HepG2 (cell line): ENCODE measurements around the gene MVK. TPM values are rescaled to one million over a fixed set of nuclear protein-coding genes. Genes with fewer than 3 reads are reported as not detected.

Experiments used
- ATAC-seq: fragments of 200-7000 bp; cut with Tn5 transposase; 3 replicates; pipeline ENCODE4 v1.9.1; 2020; ENCODE audit warnings: mild to moderate bottlenecking, moderate library complexity
- BruUV-seq: library from RNA; stranded (reverse); fragments of 400-500 nt; replicated peaks from 2 replicates; lab custom pipeline; 2021; lab: Mats Ljungman, UMichigan
- CTCF ChIA-PET: fragments of 300-600 bp; formaldehyde crosslinking; extraction: SDS; loops from one replicate; lab custom pipeline; 2021; ENCODE audit warnings: low total read pairs, inconsistent platforms, low intra/inter-chr PET ratio; lab: Yijun Ruan, JAX
- POLR2A ChIA-PET: fragments of 350-600 bp; sonication (Branson Sonifier 250); formaldehyde crosslinking; loops from one replicate; lab custom pipeline; 2020; ENCODE audit warnings: antibody characterized with exemption, inconsistent platforms; lab: Yijun Ruan, JAX
- DNase-seq: peaks from one replicate; pipeline ENCODE4 v3.0.0-alpha.2; 2015; ENCODE audit warnings: low spot score
- FAIRE-seq: peaks from 3 replicates; lab custom pipeline; 2011; peaks lifted over from hg19 to GRCh38; lab: Jason Lieb, UNC
- H2AFZ ChIP-seq: one replicate; pipeline ENCODE4 v1.6.1; 2011; ENCODE audit warnings: low read length, inconsistent platforms
- H3K27ac ChIP-seq: fragments of 300-600 bp; 3 replicates; pipeline ENCODE4 v1.8.0; 2011; ENCODE audit warnings: mixed run types, mild to moderate bottlenecking, mixed read lengths, low read length, inconsistent platforms; ENCODE audit not compliant: insufficient read depth; ENCODE audit errors: extremely low read length
- H3K27me3 ChIP-seq, 2 experiments: fragments of 200-600 bp in 1 of 2; 2 replicates in 1 of 2; 3 replicates in 1 of 2; pipeline versions ENCODE4 v1.6.0 to v1.8.0; 2011; ENCODE audit warnings: low read length in 2 of 2, mild to moderate bottlenecking in 2 of 2, moderate library complexity in 2 of 2, inconsistent platforms in 1 of 2; ENCODE audit not compliant: insufficient read depth in 2 of 2, control insufficient read depth in 1 of 2
- H3K36me3 ChIP-seq, 2 experiments: fragments of 200-600 bp in 1 of 2; replicated peaks in 1 of 2; 2 replicates in 1 of 2; 3 replicates in 1 of 2; pipeline versions ENCODE4 v1.5.1 to v1.8.0; 2011; ENCODE audit warnings: low read length in 2 of 2, inconsistent platforms in 1 of 2; ENCODE audit not compliant: insufficient read depth in 2 of 2, control insufficient read depth in 1 of 2
- H3K4me1 ChIP-seq: 2 replicates; pipeline ENCODE4 v1.5.1; 2012; ENCODE audit warnings: low read length, inconsistent platforms; ENCODE audit not compliant: insufficient read depth
- H3K4me2 ChIP-seq: 2 replicates; pipeline ENCODE4 v1.6.0; 2011; ENCODE audit warnings: low read depth, low read length, inconsistent platforms
- H3K4me3 ChIP-seq, 3 experiments: fragments of 200-600 bp in 1 of 3; sonication (generic), shearing (Covaris generic) in 1 of 3; replicated peaks in 1 of 3; 2 replicates each; pipeline ENCODE4 v1.5.1; 2011 to 2016; ENCODE audit warnings: low read length in 3 of 3, inconsistent platforms in 2 of 3, low read depth in 2 of 3, mild to moderate bottlenecking in 2 of 3, control low read depth in 1 of 3, mixed read lengths in 1 of 3; ENCODE audit not compliant: insufficient read depth in 1 of 3
- H3K79me2 ChIP-seq: one replicate; pipeline ENCODE4 v1.6.1; 2011; ENCODE audit warnings: low read length, inconsistent platforms; ENCODE audit not compliant: insufficient read depth
- H3K9ac ChIP-seq: 2 replicates; pipeline ENCODE4 v1.6.0; 2011; ENCODE audit warnings: mild to moderate bottlenecking, low read depth, low read length, inconsistent platforms; ENCODE audit not compliant: insufficient read depth
- H3K9me3 ChIP-seq: 2 replicates; pipeline ENCODE4 v1.5.1; 2012; ENCODE audit warnings: mild to moderate bottlenecking, low read length
- H4K20me1 ChIP-seq: 2 replicates; pipeline ENCODE4 v1.6.0; 2011; ENCODE audit warnings: inconsistent platforms, mild to moderate bottlenecking, low read length, moderate library complexity; ENCODE audit not compliant: insufficient read depth
- ARID5B ChIP-seq: IDR thresholded peaks from 2 replicates; pipeline ENCODE4 v1.4.0; 2020; ENCODE audit warnings: mild to moderate bottlenecking, missing genetic modification reagents
- CBX2 ChIP-seq, 2 experiments: fragments of 200-600 bp in 1 of 2; sonication (generic); formaldehyde crosslinking in 1 of 2; IDR thresholded peaks; 2 replicates each; pipeline versions ENCODE4 v1.7.0 to v1.8.1; 2018 to 2022; ENCODE audit warnings: low read depth in 2 of 2, low read length in 1 of 2, mild to moderate bottlenecking in 1 of 2, missing genetic modification reagents in 1 of 2
- DNMT3B ChIP-seq: conservative IDR thresholded peaks from 2 replicates; pipeline ENCODE4 v1.6.1; 2016; ENCODE audit warnings: missing biosample characterization, control low read depth
- EHMT2 ChIP-seq: fragments of 200-600 bp; sonication (generic); IDR thresholded peaks from 2 replicates; pipeline ENCODE4 v1.7.0; 2017; ENCODE audit warnings: antibody characterized with exemption, low read depth, low read length, borderline replicate concordance
- HMG20A ChIP-seq: IDR thresholded peaks from 2 replicates; pipeline ENCODE4 v1.6.1; 2016; ENCODE audit warnings: borderline replicate concordance
- ISL2 ChIP-seq: sonication (generic); formaldehyde crosslinking; IDR thresholded peaks from 2 replicates; pipeline ENCODE4 v1.5.0; 2020; ENCODE audit warnings: missing genetic modification reagents
- MIER2 ChIP-seq: IDR thresholded peaks from 2 replicates; pipeline ENCODE4 v1.6.1; 2016; ENCODE audit warnings: missing biosample characterization, missing genetic modification reagents
- NR0B2 ChIP-seq: sonication (generic); formaldehyde crosslinking; IDR thresholded peaks from 2 replicates; pipeline ENCODE4 v1.4.0; 2020; ENCODE audit warnings: mild to moderate bottlenecking, missing genetic modification reagents
- SAFB2 ChIP-seq: sonication (generic); formaldehyde crosslinking; IDR thresholded peaks from 2 replicates; pipeline ENCODE4 v1.5.1; 2020; ENCODE audit warnings: missing genetic modification reagents, low read depth, mild to moderate bottlenecking, borderline replicate concordance
- SMC3 ChIP-seq: IDR thresholded peaks from 2 replicates; pipeline ENCODE4 v1.6.1; 2011; ENCODE audit warnings: low read length, improper control_type of control experiment
- ZNF331 ChIP-seq: sonication (generic); formaldehyde crosslinking; IDR thresholded peaks from 2 replicates; pipeline ENCODE4 v1.4.0; 2020; ENCODE audit warnings: missing genetic modification reagents
- ZNF530 ChIP-seq: sonication (generic); formaldehyde crosslinking; IDR thresholded peaks from 2 replicates; pipeline ENCODE4 v1.5.0; 2020; ENCODE audit warnings: low read depth, mild to moderate bottlenecking, missing genetic modification reagents
- ZNF629 ChIP-seq: sonication (generic); formaldehyde crosslinking; conservative IDR thresholded peaks from 2 replicates; pipeline ENCODE4 v1.5.0; 2020; ENCODE audit warnings: missing genetic modification reagents
- WGBS: methylation state at CpG from one replicate; pipeline ENCODE4 v1.1.6; 2017; ENCODE audit warnings: low lambda C conversion rate; 5-methylcytosine and 5-hydroxymethylcytosine counted together
- in situ Hi-C: cut with HindIII; loops from 2 replicates; pipeline ENCODE4 v1.10.0; 2017; ENCODE audit warnings: low pct_unique_long_range_greater_than_20kb; ENCODE audit not compliant: extremely low pct_ligation_motif_present
- intact Hi-C: fragments of 100-400 bp; cut with micrococcal nuclease; formaldehyde crosslinking; loops from one replicate; pipeline ENCODE4 v1.10.0; 2022; ENCODE audit not compliant: unreplicated experiment
- polyA plus RNA-seq, 8 experiments: library from polyadenylated mRNA; depleted of rRNA in 3 of 8; stranded (reverse) in 7 of 8; unstranded in 1 of 8; fragments of >200 nt; fragmentation: Illumina TruSeq in 4 of 8; extraction: Trizol in 4 of 8; gene quantifications; 2 replicates each; pipeline versions ENCODE4 v1.2.1 to v1.2.3, GENCODE V29; 2011 to 2016; ENCODE audit warnings: low read depth in 4 of 8, missing spikeins in 1 of 8, mixed read lengths in 1 of 8; ENCODE audit not compliant: insufficient read depth in 1 of 8
- total RNA-seq, 5 experiments: library from RNA; depleted of rRNA; stranded (reverse); fragments of >200 nt; fragmentation: Illumina TruSeq; extraction: Trizol; gene quantifications; 2 replicates each; pipeline ENCODE4 v1.2.3, GENCODE V29; 2016; ENCODE audit warnings: low read depth in 1 of 5
- TF ChIP-seq, protein P1 (sequence below): sonication (generic); formaldehyde crosslinking; IDR thresholded peaks from 2 replicates; pipeline ENCODE4 v1.4.0; 2020; ENCODE audit warnings: missing genetic modification reagents, mild to moderate bottlenecking, borderline replicate concordance

Gene MVK
- total and polyA plus RNA-seq, 2 of the 13 experiments (the other 11 are each of a cell fraction or from before 2014, with no cell fraction given): 11.6 to 66.9 TPM

GRCh38 chr12:109567296-109567695 lies 6.3 kb upstream of the MVK start:
- in situ Hi-C loops: no loop called here
- no peak overlapping the region for H3K4me3 ChIP-seq

GRCh38 chr12:109567967-109568366 lies 5.6 kb upstream of the MVK start:
- BruUV-seq: no TSS peak
- FAIRE-seq (no peak), DNase-seq (no peak), ATAC-seq (no peak)
- TF ChIP-seq NR0B2 (CRISPR knock-in tag) (no peak), ZNF331 (no peak), CBX2 (IDR thresholded peaks at IDR 0.05; ENCODE audit: low read depth, low read length) (no peak), CBX2 (CRISPR knock-in tag; IDR thresholded peaks at IDR 0.05; ENCODE audit: low read depth) (no peak), EHMT2 (no peak), SMC3 (no peak), ARID5B (CRISPR knock-in tag) (no peak), MIER2 (CRISPR knock-in tag) (no peak)
- TF ChIP-seq, protein P1, sequence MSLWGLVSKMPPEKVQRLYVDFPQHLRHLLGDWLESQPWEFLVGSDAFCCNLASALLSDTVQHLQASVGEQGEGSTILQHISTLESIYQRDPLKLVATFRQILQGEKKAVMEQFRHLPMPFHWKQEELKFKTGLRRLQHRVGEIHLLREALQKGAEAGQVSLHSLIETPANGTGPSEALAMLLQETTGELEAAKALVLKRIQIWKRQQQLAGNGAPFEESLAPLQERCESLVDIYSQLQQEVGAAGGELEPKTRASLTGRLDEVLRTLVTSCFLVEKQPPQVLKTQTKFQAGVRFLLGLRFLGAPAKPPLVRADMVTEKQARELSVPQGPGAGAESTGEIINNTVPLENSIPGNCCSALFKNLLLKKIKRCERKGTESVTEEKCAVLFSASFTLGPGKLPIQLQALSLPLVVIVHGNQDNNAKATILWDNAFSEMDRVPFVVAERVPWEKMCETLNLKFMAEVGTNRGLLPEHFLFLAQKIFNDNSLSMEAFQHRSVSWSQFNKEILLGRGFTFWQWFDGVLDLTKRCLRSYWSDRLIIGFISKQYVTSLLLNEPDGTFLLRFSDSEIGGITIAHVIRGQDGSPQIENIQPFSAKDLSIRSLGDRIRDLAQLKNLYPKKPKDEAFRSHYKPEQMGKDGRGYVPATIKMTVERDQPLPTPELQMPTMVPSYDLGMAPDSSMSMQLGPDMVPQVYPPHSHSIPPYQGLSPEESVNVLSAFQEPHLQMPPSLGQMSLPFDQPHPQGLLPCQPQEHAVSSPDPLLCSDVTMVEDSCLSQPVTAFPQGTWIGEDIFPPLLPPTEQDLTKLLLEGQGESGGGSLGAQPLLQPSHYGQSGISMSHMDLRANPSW (CRISPR knock-in tag): no peak
- Histone ChIP-seq H3K9ac (no peak overlapping the region), H3K9me3 (no peaks in the 10 kb centered on the region), H3K79me2 (peaks cover 13% of the 10 kb centered on the region), H4K20me1 (no peaks in the 10 kb centered on the region), H3K4me1 (peaks cover 41% of the 10 kb centered on the region), H3K4me3 (no peak overlapping the region), H3K27me3 (no peaks in the 10 kb centered on the region), H3K36me3 (peaks cover 8 to 72% of the 10 kb centered on the region in 2 experiments), H3K27ac (no peak overlapping the region), H3K4me2 (no peak overlapping the region), H2AFZ (no peak overlapping the region)
- 100% methylated on average over 3 of the region's 3 CpGs for WGBS
- in situ Hi-C loops: no loop called here
- POLR2A ChIA-PET: no interaction called here
- CTCF ChIA-PET: no interaction called here
- intact Hi-C loops: no loop called here

More at GRCh38 chr12:109567296-109567695, 6.3 kb upstream of the MVK start:
- peaks cover 35% of the 10 kb centered on the region for H3K4me1 ChIP-seq
- ChIA-PET CTCF (no interaction called here), POLR2A (no interaction called here)
- WGBS: 88% methylated on average over 7 of the region's 10 CpGs
- H4K20me1 ChIP-seq: no peaks in the 10 kb centered on the region
- intact Hi-C loops: no loop called here
- BruUV-seq: no TSS peak
- no peak overlapping the region for H3K9ac ChIP-seq
- H3K79me2 ChIP-seq: peaks cover 7% of the 10 kb centered on the region
- TF ChIP-seq SAFB2 (CRISPR knock-in tag) (no peak), ZNF629 (no peak), ZNF530 (CRISPR knock-in tag) (no peak), DNMT3B (CRISPR knock-in tag) (no peak), HMG20A (CRISPR knock-in tag) (no peak), ISL2 (CRISPR knock-in tag) (no peak)
- H3K4me2 ChIP-seq: no peak overlapping the region
- no peak overlapping the region for H3K27ac ChIP-seq
- FAIRE-seq (no peak), ATAC-seq (no peak), DNase-seq (no peak)
- peaks cover 8 to 78% of the 10 kb centered on the region in 2 experiments for H3K36me3 ChIP-seq
- H3K9me3 ChIP-seq: no peaks in the 10 kb centered on the region
- no peak overlapping the region for H2AFZ ChIP-seq
- no peaks in the 10 kb centered on the region for H3K27me3 ChIP-seq
